ENCODE measurements around the gene MYO6. TPM values are rescaled to one million over a fixed set of nuclear protein-coding genes. Genes with fewer than 3 reads are reported as not detected.

Gene MYO6
- total and polyA plus RNA-seq, 2 experiments from 2014 or later, result 39.8 to 71.1 TPM

GRCh38 chr6:75855052-75855451, 106.0 kb downstream of the MYO6 start:
- DNase-seq (ENCODE audit: low spot score), result peak; percentile 85
- WGBS (ENCODE audit: low lambda C conversion rate, missing lambda C conversion rate), result 31% methylated on average over 1 of the region's 1 CpG

GRCh38 chr6:75856902-75857301, 107.9 kb downstream of the MYO6 start:
- no peaks in the 10 kb centered on the region for H3K36me3 ChIP-seq (replicated peaks; ENCODE audit: insufficient read depth, low read depth)
- H3K4me1 ChIP-seq (ENCODE audit: insufficient read depth), result peaks cover 6% of the 10 kb centered on the region
- no peak overlapping the region for H3K27ac ChIP-seq
- no peak overlapping the region for H3K4me2 ChIP-seq
- no peaks in the 10 kb centered on the region for H3K79me2 ChIP-seq
- no peak overlapping the region for H3K4me3 ChIP-seq
- no peak for TF ChIP-seq EZH2 (IDR thresholded peaks at IDR 0.05; ENCODE audit: borderline replicate concordance)
- H3K9me3 ChIP-seq (ENCODE audit: low read depth), result no peaks in the 10 kb centered on the region
- no peaks in the 10 kb centered on the region for H3K27me3 ChIP-seq
- DNase-seq (ENCODE audit: low spot score), result no peak
- WGBS (ENCODE audit: low lambda C conversion rate, missing lambda C conversion rate), result 64% methylated on average over 1 of the region's 1 CpG
- H2AFZ ChIP-seq, result no peak overlapping the region
- H4K20me1 ChIP-seq (ENCODE audit: insufficient read depth, poor library complexity, severe bottlenecking), result no peaks in the 10 kb centered on the region
- H3K9me2 ChIP-seq (replicated peaks; ENCODE audit: insufficient read depth), result no peaks in the 10 kb centered on the region

More at GRCh38 chr6:75855052-75855451, 106.0 kb downstream of the MYO6 start:
- no peak overlapping the region for H3K4me2 ChIP-seq
- H3K4me1 ChIP-seq (ENCODE audit: insufficient read depth), result peaks cover 10% of the 10 kb centered on the region
- no peak overlapping the region for H3K27ac ChIP-seq
- no peak overlapping the region for H3K4me3 ChIP-seq
- H3K36me3 ChIP-seq (replicated peaks; ENCODE audit: insufficient read depth, low read depth), result no peaks in the 10 kb centered on the region
- H3K9me3 ChIP-seq (ENCODE audit: low read depth), result no peaks in the 10 kb centered on the region
- no peak overlapping the region for H2AFZ ChIP-seq
- H3K9me2 ChIP-seq (replicated peaks; ENCODE audit: insufficient read depth), result no peaks in the 10 kb centered on the region
- H4K20me1 ChIP-seq (ENCODE audit: insufficient read depth, poor library complexity, severe bottlenecking), result no peaks in the 10 kb centered on the region
- TF ChIP-seq CTCF (IDR thresholded peaks at IDR 0.05; ENCODE audit: poor library complexity) (peak; percentile 62), EZH2phosphoT487 (IDR thresholded peaks at IDR 0.05; ENCODE audit: low read depth, severe bottlenecking, unreplicated experiment) (no peak)
- H3K27me3 ChIP-seq, result no peaks in the 10 kb centered on the region
- H3K79me2 ChIP-seq, result no peaks in the 10 kb centered on the region

- DNase-seq (ENCODE audit: low spot score), result no peak
- Histone ChIP-seq H3K36me3 (replicated peaks; ENCODE audit: insufficient read depth, low read depth) (no peaks in the 10 kb centered on the region), H3K4me2 (no peak overlapping the region), H3K9me2 (replicated peaks; ENCODE audit: insufficient read depth) (no peaks in the 10 kb centered on the region), H4K20me1 (ENCODE audit: insufficient read depth, poor library complexity, severe bottlenecking) (no peaks in the 10 kb centered on the region), H3K9me3 (ENCODE audit: low read depth) (no peaks in the 10 kb centered on the region), H3K4me1 (ENCODE audit: insufficient read depth) (no peaks in the 10 kb centered on the region), H3K27ac (no peak overlapping the region), H3K4me3 (no peak overlapping the region), H3K79me2 (no peaks in the 10 kb centered on the region), H2AFZ (no peak overlapping the region), H3K27me3 (no peaks in the 10 kb centered on the region)
- WGBS (ENCODE audit: low lambda C conversion rate, missing lambda C conversion rate), result 82% methylated on average over 3 of the region's 3 CpGs
- no peak for TF ChIP-seq CTCF (IDR thresholded peaks at IDR 0.05; ENCODE audit: poor library complexity)
- no peak for TF ChIP-seq EZH2phosphoT487 (IDR thresholded peaks at IDR 0.05; ENCODE audit: low read depth, severe bottlenecking, unreplicated experiment)
- no peak for TF ChIP-seq EZH2 (IDR thresholded peaks at IDR 0.05; ENCODE audit: borderline replicate concordance)
Observed at GRCh38 chr6:75863001-75863400, 114.0 kb downstream of the MYO6 start.

- Histone ChIP-seq H3K79me2 (no peaks in the 10 kb centered on the region), H3K4me1 (ENCODE audit: insufficient read depth) (no peaks in the 10 kb centered on the region), H2AFZ (no peak overlapping the region), H3K27me3 (no peaks in the 10 kb centered on the region), H3K4me3 (no peak overlapping the region), H3K27ac (peak overlapping the region; percentile 35), H3K36me3 (replicated peaks; ENCODE audit: insufficient read depth, low read depth) (no peaks in the 10 kb centered on the region), H4K20me1 (ENCODE audit: insufficient read depth, poor library complexity, severe bottlenecking) (no peaks in the 10 kb centered on the region), H3K9me3 (ENCODE audit: low read depth) (no peaks in the 10 kb centered on the region), H3K9me2 (replicated peaks; ENCODE audit: insufficient read depth) (no peaks in the 10 kb centered on the region), H3K4me2 (no peak overlapping the region)
- 78% methylated on average over 3 of the region's 3 CpGs for WGBS (ENCODE audit: low lambda C conversion rate, missing lambda C conversion rate)
- TF ChIP-seq EZH2 (IDR thresholded peaks at IDR 0.05; ENCODE audit: borderline replicate concordance), result no peak
- no peak for TF ChIP-seq EZH2phosphoT487 (IDR thresholded peaks at IDR 0.05; ENCODE audit: low read depth, severe bottlenecking, unreplicated experiment)
- TF ChIP-seq CTCF (IDR thresholded peaks at IDR 0.05; ENCODE audit: poor library complexity), result no peak
- DNase-seq (ENCODE audit: low spot score), result no peak
Observed at GRCh38 chr6:75863784-75864183, 114.7 kb downstream of the MYO6 start.
